ENCODE data around the gene PTAFR.

The PTAFR gene

GRCh38 chr1:28172713-28173150 lies 3.8 kb downstream of the PTAFR start:
- no peak overlapping the region for H3K9ac ChIP-seq (ENCODE audit: low read length)
- no peak overlapping the region for H3K27ac ChIP-seq (ENCODE audit: low read length)
- no peak overlapping the region for H3K4me3 ChIP-seq (ENCODE audit: low read length)
- H3K4me1 ChIP-seq (ENCODE audit: control insufficient read depth, low read depth, low read length): no peaks in the 10 kb centered on the region
- H3K9me3 ChIP-seq (ENCODE audit: control insufficient read depth, low read depth, low read length): no peaks in the 10 kb centered on the region
- H3K36me3 ChIP-seq (ENCODE audit: control insufficient read depth, low read depth, low read length): no peaks in the 10 kb centered on the region
- no peaks in the 10 kb centered on the region for H3K27me3 ChIP-seq (ENCODE audit: control insufficient read depth, insufficient read depth, low read length)

GRCh38 chr1:28171246-28171645 lies 5.2 kb downstream of the PTAFR start:
- Histone ChIP-seq H3K36me3 (ENCODE audit: control insufficient read depth, low read depth, low read length) (no peaks in the 10 kb centered on the region), H3K4me3 (ENCODE audit: low read length) (no peak overlapping the region), H3K9ac (ENCODE audit: low read length) (no peak overlapping the region), H3K27me3 (ENCODE audit: control insufficient read depth, insufficient read depth, low read length) (no peaks in the 10 kb centered on the region), H3K9me3 (ENCODE audit: control insufficient read depth, low read depth, low read length) (no peaks in the 10 kb centered on the region), H3K27ac (ENCODE audit: low read length) (no peak overlapping the region), H3K4me1 (ENCODE audit: control insufficient read depth, low read depth, low read length) (no peaks in the 10 kb centered on the region)

DNA sequence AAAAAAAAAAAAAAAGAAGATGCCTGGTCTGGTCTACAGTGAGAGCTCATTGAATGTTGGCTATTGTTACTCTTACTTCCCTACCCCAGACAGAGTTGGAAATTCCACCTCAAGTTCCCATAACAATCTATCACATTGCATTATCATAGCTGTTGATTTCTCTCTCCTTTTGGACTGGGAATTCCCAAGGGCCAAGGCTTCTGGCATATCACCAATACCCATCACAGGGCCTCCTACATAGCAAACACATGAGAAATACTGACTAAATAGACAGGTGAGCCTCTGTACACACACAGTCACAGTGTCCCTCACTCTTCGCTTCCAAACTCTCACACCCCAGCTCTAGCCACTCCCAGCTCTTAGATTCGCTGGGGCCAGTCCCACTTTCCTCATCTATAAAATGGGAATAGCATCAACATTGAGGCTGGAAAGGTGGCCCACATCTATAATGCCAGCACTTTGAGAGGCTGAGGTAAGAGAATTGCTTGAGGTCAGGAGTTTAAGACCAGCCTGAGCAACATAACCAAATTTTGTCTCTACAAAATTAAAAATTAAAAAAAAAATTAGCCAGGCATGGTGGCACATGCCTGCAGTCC lies 6.4 kb downstream of the PTAFR start:
- Histone ChIP-seq H3K27ac (ENCODE audit: low read length) (no peak overlapping the region), H3K36me3 (ENCODE audit: control insufficient read depth, low read depth, low read length) (no peaks in the 10 kb centered on the region), H3K9me3 (ENCODE audit: control insufficient read depth, low read depth, low read length) (no peaks in the 10 kb centered on the region), H3K4me3 (ENCODE audit: low read length) (no peak overlapping the region), H3K27me3 (ENCODE audit: control insufficient read depth, insufficient read depth, low read length) (no peaks in the 10 kb centered on the region), H3K9ac (ENCODE audit: low read length) (no peak overlapping the region), H3K4me1 (ENCODE audit: control insufficient read depth, low read depth, low read length) (no peaks in the 10 kb centered on the region)

DNA sequence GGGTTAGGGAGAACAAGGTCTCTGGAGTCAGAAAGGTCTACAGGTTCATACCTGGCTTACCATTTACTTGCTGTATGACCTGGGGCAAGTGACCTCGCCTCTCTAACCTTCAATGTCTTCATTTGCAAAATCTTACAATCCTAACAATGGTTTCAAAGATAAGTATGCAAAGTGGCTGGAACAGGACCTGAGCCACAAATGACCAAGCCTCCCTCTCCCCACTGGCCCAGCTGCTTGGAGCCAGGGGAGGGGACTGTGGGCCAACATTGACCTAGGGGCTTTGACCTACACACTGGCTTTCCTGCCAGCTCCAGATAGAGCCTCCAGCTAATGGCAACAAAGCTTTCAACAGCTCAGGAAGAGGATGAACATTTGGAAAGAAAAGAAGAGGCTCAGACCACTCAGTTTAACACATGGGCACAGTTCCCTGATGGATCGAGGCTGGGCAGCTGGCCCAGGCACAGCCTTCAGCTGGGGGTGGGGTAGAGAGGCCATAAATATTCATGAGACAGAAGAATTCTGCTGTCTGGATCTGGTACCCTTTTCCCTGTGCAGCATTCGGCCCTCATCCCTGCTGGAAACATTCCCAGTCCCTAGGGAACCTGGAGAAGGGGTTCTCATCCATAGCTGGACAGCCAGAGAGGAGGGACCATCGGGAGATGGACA lies 12.9 kb downstream of the PTAFR start:
- Histone ChIP-seq H3K4me3 (ENCODE audit: low read length) (no peak overlapping the region), H3K9ac (ENCODE audit: low read length) (no peak overlapping the region), H3K27ac (ENCODE audit: low read length) (no peak overlapping the region), H3K9me3 (ENCODE audit: control insufficient read depth, low read depth, low read length) (no peaks in the 10 kb centered on the region), H3K4me1 (ENCODE audit: control insufficient read depth, low read depth, low read length) (no peaks in the 10 kb centered on the region), H3K27me3 (ENCODE audit: control insufficient read depth, insufficient read depth, low read length) (no peaks in the 10 kb centered on the region), H3K36me3 (ENCODE audit: control insufficient read depth, low read depth, low read length) (no peaks in the 10 kb centered on the region)

DNA sequence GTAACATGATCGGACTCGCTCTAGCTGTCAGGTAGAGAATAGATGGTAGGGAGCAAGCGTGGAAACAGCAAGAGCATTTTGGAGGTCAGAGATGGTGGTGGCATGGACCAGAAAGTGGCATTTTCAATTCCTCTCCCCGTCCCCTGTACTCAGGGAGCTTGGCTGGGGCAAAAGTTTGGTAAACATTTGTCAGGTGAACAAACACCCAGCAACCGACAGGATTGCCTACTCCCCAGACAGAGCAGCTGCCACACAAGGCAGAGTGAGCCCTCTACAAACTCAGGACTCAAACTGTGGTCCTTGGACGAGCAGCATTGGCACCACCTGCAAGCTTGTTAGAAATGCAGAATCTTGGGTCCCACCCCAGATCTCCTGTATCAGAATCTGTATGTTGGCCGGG lies 14.3 kb downstream of the PTAFR start:
- no peak overlapping the region for H3K4me3 ChIP-seq (ENCODE audit: low read length)
- H3K27me3 ChIP-seq (ENCODE audit: control insufficient read depth, insufficient read depth, low read length): no peaks in the 10 kb centered on the region
- no peak overlapping the region for H3K27ac ChIP-seq (ENCODE audit: low read length)
- H3K36me3 ChIP-seq (ENCODE audit: control insufficient read depth, low read depth, low read length): no peaks in the 10 kb centered on the region
- no peaks in the 10 kb centered on the region for H3K4me1 ChIP-seq (ENCODE audit: control insufficient read depth, low read depth, low read length)
- H3K9ac ChIP-seq (ENCODE audit: low read length): no peak overlapping the region
- no peaks in the 10 kb centered on the region for H3K9me3 ChIP-seq (ENCODE audit: control insufficient read depth, low read depth, low read length)

- Histone ChIP-seq H3K27ac (ENCODE audit: low read length) (no peak overlapping the region), H3K36me3 (ENCODE audit: control insufficient read depth, low read depth, low read length) (no peaks in the 10 kb centered on the region), H3K9me3 (ENCODE audit: control insufficient read depth, low read depth, low read length) (no peaks in the 10 kb centered on the region), H3K4me1 (ENCODE audit: control insufficient read depth, low read depth, low read length) (no peaks in the 10 kb centered on the region), H3K27me3 (ENCODE audit: control insufficient read depth, insufficient read depth, low read length) (no peaks in the 10 kb centered on the region), H3K4me3 (ENCODE audit: low read length) (no peak overlapping the region), H3K9ac (ENCODE audit: low read length) (no peak overlapping the region)
Observed at GRCh38 chr1:28161751-28162150, 14.7 kb downstream of the PTAFR start.

GRCh38 chr1:28160782-28161266 lies 15.7 kb downstream of the PTAFR start:
- H3K27ac ChIP-seq (ENCODE audit: low read length): no peak overlapping the region
- H3K27me3 ChIP-seq (ENCODE audit: control insufficient read depth, insufficient read depth, low read length): no peaks in the 10 kb centered on the region
- H3K9ac ChIP-seq (ENCODE audit: low read length): no peak overlapping the region
- H3K36me3 ChIP-seq (ENCODE audit: control insufficient read depth, low read depth, low read length): no peaks in the 10 kb centered on the region
- H3K4me3 ChIP-seq (ENCODE audit: low read length): no peak overlapping the region
- no peaks in the 10 kb centered on the region for H3K9me3 ChIP-seq (ENCODE audit: control insufficient read depth, low read depth, low read length)
- no peaks in the 10 kb centered on the region for H3K4me1 ChIP-seq (ENCODE audit: control insufficient read depth, low read depth, low read length)

GRCh38 chr1:28159680-28160079 lies 16.8 kb downstream of the PTAFR start:
- no peak overlapping the region for H3K9ac ChIP-seq (ENCODE audit: low read length)
- no peak overlapping the region for H3K4me3 ChIP-seq (ENCODE audit: low read length)
- H3K9me3 ChIP-seq (ENCODE audit: control insufficient read depth, low read depth, low read length): no peaks in the 10 kb centered on the region
- no peaks in the 10 kb centered on the region for H3K4me1 ChIP-seq (ENCODE audit: control insufficient read depth, low read depth, low read length)
- no peaks in the 10 kb centered on the region for H3K36me3 ChIP-seq (ENCODE audit: control insufficient read depth, low read depth, low read length)
- H3K27ac ChIP-seq (ENCODE audit: low read length): no peak overlapping the region
- H3K27me3 ChIP-seq (ENCODE audit: control insufficient read depth, insufficient read depth, low read length): no peaks in the 10 kb centered on the region

DNA sequence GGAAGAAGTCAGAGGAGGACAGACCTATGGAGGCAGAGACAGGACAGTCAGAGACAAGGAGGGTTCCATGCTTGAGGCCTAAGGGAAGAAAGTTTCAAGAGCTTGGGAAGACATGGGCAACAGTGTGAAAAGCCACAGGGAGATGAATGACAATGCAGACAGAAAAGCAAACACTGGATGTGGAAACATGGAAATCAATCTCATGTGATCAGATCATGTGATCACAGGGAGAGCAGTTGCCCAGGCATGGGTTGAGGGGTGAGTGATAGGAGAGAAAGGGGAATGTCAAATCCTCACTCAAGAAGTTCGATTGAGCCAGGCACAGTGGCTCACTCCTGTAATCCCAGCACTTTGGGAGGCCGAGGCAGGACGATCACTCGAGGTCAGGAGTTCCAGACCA lies 17.2 kb downstream of the PTAFR start:
- no peak overlapping the region for H3K9ac ChIP-seq (ENCODE audit: low read length)
- no peaks in the 10 kb centered on the region for H3K9me3 ChIP-seq (ENCODE audit: control insufficient read depth, low read depth, low read length)
- H3K27me3 ChIP-seq (ENCODE audit: control insufficient read depth, insufficient read depth, low read length): no peaks in the 10 kb centered on the region
- H3K4me1 ChIP-seq (ENCODE audit: control insufficient read depth, low read depth, low read length): no peaks in the 10 kb centered on the region
- no peak overlapping the region for H3K4me3 ChIP-seq (ENCODE audit: low read length)
- no peak overlapping the region for H3K27ac ChIP-seq (ENCODE audit: low read length)
- H3K36me3 ChIP-seq (ENCODE audit: control insufficient read depth, low read depth, low read length): no peaks in the 10 kb centered on the region

DNA sequence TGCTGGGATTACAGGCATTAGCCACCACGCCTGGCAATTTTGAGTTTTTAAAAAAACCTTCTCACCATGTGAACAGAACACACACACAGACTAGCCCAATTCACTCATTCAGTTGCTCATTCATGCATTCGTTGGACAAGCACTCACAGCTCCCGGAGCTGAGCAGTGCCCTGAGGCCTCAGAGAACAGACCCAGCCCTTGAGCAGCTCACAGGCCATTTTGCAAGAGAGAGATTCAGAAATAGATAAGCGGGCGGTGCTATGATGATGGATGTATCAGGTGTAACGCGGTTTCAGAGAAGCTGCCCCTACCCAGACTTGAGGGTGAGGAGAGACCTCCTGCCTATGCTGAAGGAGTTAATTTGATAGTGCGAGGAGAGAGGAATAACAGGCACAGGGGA lies 18.6 kb downstream of the PTAFR start:
- no peaks in the 10 kb centered on the region for H3K4me1 ChIP-seq (ENCODE audit: control insufficient read depth, low read depth, low read length)
- no peak overlapping the region for H3K4me3 ChIP-seq (ENCODE audit: low read length)
- H3K9me3 ChIP-seq (ENCODE audit: control insufficient read depth, low read depth, low read length): no peaks in the 10 kb centered on the region
- no peaks in the 10 kb centered on the region for H3K27me3 ChIP-seq (ENCODE audit: control insufficient read depth, insufficient read depth, low read length)
- no peak overlapping the region for H3K9ac ChIP-seq (ENCODE audit: low read length)
- no peak overlapping the region for H3K27ac ChIP-seq (ENCODE audit: low read length)
- H3K36me3 ChIP-seq (ENCODE audit: control insufficient read depth, low read depth, low read length): no peaks in the 10 kb centered on the region

GRCh38 chr1:28156821-28157220 lies 19.7 kb downstream of the PTAFR start:
- H3K9ac ChIP-seq (ENCODE audit: low read length): no peak overlapping the region

GRCh38 chr1:28155628-28156027 lies 20.9 kb downstream of the PTAFR start:
- Histone ChIP-seq H3K9me3 (ENCODE audit: control insufficient read depth, low read depth, low read length) (no peaks in the 10 kb centered on the region), H3K27me3 (ENCODE audit: control insufficient read depth, insufficient read depth, low read length) (no peaks in the 10 kb centered on the region), H3K36me3 (ENCODE audit: control insufficient read depth, low read depth, low read length) (no peaks in the 10 kb centered on the region), H3K9ac (ENCODE audit: low read length) (no peak overlapping the region), H3K4me3 (ENCODE audit: low read length) (no peak overlapping the region), H3K4me1 (ENCODE audit: control insufficient read depth, low read depth, low read length) (no peaks in the 10 kb centered on the region), H3K27ac (ENCODE audit: low read length) (no peak overlapping the region)

More at GRCh38 chr1:28156821-28157220, 19.7 kb downstream of the PTAFR start:
- H3K4me1 ChIP-seq (ENCODE audit: control insufficient read depth, low read depth, low read length): no peaks in the 10 kb centered on the region
- H3K27me3 ChIP-seq (ENCODE audit: control insufficient read depth, insufficient read depth, low read length): no peaks in the 10 kb centered on the region
- H3K27ac ChIP-seq (ENCODE audit: low read length): no peak overlapping the region
- no peaks in the 10 kb centered on the region for H3K36me3 ChIP-seq (ENCODE audit: control insufficient read depth, low read depth, low read length)
- no peak overlapping the region for H3K4me3 ChIP-seq (ENCODE audit: low read length)
- no peaks in the 10 kb centered on the region for H3K9me3 ChIP-seq (ENCODE audit: control insufficient read depth, low read depth, low read length)
